Fibroblast of mammary gland (primary cell): ENCODE results near the gene SIPA1L2.

ENCODE experiments used
- DNase-seq: peaks from one replicate; pipeline ENCODE4 v3.0.0-alpha.2; 2010; ENCODE audit warnings: low read depth
- H3K4me3 ChIP-seq: 2 replicates; pipeline ENCODE4 v1.5.1; 2011; ENCODE audit warnings: low read depth, mild to moderate bottlenecking, low read length, moderate library complexity; ENCODE audit not compliant: control insufficient read depth
- CTCF ChIP-seq: conservative IDR thresholded peaks from 2 replicates; pipeline ENCODE4 v1.5.1; 2011; ENCODE audit warnings: low read depth, low read length, inconsistent platforms; ENCODE audit not compliant: control insufficient read depth, insufficient read depth

SIPA1L2 gene

DNA sequence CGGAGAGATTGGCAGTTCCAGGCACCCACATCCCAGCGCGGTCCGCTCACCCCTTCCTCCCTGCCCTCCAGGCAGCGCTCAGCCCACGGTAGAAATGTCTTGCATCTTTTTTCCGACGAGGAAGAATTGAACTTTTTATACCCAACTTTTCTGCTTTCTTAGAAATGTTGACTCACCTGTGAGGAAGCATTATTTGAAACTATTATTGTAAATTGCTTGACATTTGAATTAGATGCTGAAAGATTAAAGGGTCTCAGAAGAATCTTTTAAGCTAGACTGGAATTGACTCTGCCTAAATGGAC, 912 bp upstream of the SIPA1L2 start:
- no peak for DNase-seq
- no peak for TF ChIP-seq CTCF
- peak overlapping the region; percentile 54 for H3K4me3 ChIP-seq

GRCh38 chr1:232629250-232630046, 485 bp downstream of the SIPA1L2 start:
- DNase-seq = peak; percentile 3
- no peak for TF ChIP-seq CTCF

DNA sequence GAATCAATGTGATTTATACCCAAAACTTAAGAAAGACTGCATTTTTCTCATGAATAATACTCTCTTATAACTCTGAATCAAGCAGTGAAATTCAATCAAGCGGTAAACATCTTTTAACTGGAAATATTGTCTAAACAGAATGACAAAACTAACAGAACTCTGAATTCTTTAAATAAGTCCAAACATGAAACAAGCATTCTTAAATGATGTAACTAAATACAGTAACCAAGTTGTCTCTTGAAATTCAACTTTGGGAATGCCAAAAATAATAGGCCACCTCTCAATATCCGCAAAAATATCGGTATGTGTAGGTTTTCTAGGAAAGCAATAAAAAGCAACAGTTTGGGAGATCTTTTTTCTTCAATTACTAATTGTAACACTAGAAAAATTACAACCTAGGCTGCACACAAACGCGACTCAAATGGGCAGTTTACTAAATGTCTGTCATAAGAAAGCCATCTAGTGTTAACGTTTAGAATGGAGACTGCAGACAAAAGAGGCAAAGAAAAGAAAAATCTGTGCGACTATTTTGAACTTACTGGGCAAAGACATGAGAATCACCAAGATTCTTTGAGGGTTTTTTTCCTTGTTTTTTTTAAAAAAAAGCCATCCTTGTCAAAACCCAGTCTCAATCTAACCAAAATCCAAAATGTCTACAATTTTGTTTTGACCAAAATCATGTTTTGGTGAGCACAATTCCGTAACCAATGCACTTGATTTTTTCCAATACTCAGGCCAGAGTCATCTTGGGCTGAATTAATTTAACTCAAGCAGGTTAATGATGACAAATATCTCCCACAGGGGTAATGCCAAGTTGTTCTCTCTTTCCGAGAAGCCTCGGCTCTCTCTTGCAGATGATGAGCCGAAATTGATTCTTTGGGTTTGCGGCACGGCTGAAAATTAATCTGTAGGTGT, 1.3 kb downstream of the SIPA1L2 start:
- TF ChIP-seq CTCF = peak; percentile 37
- peak overlapping the region; percentile 46 for H3K4me3 ChIP-seq
- peak; percentile 48 for DNase-seq

More at GRCh38 chr1:232629250-232630046, 485 bp downstream of the SIPA1L2 start:
- peak overlapping the region; percentile 46 for H3K4me3 ChIP-seq

GRCh38 chr1:232627645-232628334, 2.1 kb downstream of the SIPA1L2 start:
- peak; percentile 39 for DNase-seq
- H3K4me3 ChIP-seq = no peak overlapping the region
- TF ChIP-seq CTCF = peak; percentile 36

- TF ChIP-seq CTCF = no peak
- no peak overlapping the region for H3K4me3 ChIP-seq
- no peak for DNase-seq
Observed at GRCh38 chr1:232627171-232627570, 2.8 kb downstream of the SIPA1L2 start.

DNA sequence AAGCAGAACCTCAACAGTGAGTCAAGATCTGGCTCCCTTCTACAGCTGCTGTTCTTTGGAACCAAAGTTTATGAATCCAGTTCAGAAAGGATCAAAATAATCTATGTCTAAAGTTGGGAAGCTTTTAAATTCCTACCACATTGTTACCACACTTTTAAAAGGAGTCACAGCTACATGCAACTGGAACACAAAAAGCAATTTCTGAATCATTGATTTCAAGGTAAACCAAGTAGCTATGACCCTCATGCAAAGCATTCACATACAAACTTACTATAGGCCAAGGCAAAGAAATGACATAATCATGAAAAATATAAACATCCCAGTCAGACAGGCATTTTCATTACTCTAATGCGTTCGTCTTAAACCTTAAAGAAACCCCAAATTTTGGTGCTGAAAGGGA, 3.5 kb downstream of the SIPA1L2 start:
- no peak for DNase-seq
- no peak overlapping the region for H3K4me3 ChIP-seq
- no peak for TF ChIP-seq CTCF
